ENCODE measurements around the gene ZNF444.
"Not testable (repeated sequence)": the region's sequence is repeated elsewhere in the genome, so short reads cannot be mapped to it uniquely, and the experiment has no call there.

ZNF444 gene

DNA sequence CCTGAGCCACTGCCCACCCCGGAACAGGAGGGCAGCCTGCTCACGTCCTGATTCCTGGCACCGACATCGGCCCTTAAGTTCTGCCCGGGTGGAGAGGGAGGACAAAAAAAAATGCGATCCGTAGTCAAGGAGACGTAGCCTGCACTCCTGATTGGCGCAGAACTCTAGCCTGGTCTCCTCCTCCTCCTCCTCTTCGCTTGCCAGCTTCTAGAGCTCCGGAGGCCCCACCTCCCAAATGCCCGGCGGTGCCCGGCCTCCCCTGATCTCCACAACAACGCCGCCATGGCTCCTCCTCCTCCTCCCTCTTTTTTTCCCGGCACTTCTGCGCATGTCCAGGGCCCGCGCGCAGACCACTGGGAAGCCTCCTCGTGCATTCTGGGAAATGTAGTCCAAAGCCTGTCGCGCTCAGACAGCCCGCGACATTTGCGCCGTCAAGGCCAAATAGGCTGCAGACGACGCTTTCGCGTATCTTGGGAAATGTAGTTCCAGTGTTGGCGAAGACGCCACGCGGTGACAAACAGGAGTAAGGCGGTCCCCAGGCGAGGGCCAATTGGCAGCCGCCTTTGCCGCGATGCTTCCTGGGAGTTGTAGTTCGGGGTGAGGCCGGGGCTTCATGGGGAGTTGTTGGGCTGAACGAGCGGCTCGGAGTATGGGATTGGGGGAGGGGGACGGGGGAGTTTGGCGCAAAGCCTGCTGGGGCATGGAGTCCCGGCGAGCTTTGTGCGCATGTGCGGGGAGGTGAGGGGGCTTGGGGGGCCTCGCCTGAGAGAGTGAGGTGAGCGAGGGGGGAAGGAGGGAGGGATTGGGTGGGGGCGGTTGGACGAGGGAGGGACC lies at the start of gene ZNF444:
Gene ZNF444, plus strand, starts transcription at position 705 of the 834 bp plus-strand sequence. CDS start 5,625 bp downstream, outside the sequence.
- DNase-seq: peak; percentile 97

DNA sequence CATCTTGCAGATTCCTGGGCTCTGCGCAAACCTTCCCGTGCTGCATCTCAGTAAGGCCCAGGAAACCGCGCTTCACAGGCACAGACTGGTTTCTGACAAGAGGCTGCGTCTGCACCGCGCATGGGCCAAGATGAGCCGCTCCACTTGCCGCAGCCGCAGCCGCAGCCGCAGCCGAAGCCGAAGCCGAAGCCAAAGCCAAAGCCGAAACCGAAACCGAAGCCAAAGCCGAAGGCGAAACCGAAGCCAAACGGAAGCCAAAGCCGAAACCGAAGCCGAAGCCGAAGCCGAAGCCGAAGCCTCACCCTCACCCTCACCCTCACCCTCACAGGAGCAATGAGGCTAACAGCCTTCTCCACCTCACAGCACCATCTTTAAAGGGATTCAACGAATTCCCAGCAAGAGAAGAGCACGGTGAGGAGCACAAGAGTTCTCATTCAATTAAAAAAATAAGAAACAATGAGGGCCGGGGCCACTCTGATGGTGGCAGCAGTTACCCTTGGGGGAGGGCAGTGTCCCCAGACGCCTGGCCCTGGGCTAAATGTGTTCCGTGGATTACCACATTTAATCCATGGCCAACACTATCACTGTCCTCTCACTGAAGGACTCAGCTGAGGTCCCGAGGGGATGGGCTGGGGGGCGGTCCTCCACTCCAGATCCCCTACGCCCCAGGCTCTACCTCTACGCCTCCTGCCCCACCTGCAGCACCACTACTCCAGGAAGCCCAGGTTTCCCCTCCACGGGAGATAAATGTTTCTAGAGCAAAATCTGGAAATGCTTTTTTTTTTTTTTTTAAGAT lies 49.1 kb upstream of the ZNF444 start:
- DNase-seq: no peak

DNA sequence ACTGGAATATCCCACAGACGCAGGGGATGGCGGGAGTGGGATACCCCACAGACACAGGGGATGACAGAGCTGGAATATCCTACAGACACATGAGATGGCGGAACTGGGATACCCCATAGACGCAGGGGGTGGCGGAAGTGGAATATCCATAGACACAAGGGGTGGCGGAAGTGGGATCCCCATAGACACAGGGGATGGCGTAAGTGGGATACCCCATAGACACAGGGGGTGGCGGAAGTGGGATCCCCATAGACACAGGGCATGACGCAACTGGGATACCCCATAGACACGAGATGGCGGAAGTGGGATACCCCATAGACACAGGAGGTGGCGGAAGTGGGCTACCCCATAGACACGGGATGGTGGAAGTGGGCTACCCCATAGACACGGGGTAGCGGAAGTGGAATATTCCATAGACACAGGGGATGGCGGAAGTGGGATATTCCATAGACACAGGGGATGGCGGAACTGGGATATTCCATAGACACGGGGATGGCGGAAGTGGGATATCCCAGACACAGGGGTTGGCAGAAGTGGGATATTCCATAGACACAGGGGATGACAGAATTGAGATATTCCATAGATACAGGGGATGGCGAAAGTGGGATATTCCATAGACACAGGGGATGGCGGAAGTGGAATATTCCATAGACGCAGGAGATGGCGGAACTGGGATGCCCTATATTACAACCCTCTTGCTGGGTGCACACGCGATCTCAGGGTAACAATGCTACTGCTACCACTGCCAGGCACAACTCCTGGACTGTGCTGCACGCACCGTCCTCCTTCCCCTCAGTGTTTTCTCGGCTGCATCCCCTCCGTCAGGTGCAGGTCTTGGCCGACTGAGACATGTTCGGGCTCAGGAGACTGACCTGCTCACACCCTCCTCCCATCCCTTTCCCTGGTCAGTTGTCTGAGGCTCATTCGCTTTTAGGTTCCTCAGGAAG lies 48.1 kb upstream of the ZNF444 start:
- no peak for DNase-seq

DNA sequence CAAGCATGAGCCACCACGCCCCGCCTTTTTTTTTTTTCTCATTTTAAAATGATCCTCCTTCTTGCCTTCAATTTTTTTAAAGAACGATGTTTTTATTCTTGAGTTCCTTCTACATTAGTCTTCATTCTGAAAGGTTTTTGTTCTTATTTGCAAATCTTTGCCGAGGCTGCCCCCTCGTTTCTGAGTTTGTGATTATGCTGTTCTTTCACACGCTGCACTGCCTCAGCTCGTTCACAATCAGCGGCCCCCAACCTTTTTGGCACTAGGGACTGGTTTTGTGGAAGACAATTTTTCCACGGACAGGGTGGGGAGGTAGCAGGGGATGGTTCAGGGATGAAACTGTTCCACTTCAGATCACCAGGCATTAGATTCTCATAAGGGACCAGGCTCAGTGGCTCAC lies 46.6 kb upstream of the ZNF444 start:
- no peak for DNase-seq

DNA sequence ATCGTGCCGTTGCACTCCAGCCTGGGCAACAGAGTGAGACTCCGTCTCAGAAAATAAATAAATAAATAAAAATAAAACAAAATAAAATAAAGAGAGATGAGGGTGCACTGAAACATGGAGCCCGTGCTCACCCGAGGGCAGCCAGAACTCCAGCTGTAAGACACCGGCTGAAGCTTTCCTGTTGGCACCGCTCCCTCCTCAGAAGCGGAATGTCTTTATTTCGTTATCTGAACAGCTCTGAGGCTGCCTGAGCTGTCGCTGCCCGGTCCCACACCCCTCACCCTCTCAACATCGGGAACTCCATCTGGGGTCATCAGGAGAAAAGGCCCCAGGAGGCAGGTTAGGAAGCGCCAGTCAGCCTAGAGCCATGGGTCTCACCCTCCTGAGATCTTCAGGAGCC lies 44.4 kb upstream of the ZNF444 start:
- no peak for DNase-seq

DNA sequence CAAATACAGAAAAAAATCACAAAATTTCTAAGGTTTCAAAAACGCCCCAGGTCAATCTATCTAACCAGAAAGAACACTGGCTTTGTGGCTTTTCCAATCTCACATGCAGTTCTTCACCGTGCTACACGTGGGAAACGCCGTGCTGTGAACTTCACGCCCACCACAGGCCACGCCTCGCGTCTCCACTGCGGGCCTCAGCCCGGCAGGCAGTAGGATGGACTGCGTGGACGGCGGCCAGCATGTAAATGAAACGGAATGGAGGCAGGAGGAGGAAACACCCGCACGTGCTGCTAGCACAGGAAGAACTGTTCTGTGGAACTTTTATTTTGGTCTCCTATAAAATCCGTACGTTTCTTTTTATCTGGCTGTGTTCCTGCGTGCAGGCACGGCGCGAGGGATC lies 43.8 kb upstream of the ZNF444 start:
- DNase-seq: no peak

DNA sequence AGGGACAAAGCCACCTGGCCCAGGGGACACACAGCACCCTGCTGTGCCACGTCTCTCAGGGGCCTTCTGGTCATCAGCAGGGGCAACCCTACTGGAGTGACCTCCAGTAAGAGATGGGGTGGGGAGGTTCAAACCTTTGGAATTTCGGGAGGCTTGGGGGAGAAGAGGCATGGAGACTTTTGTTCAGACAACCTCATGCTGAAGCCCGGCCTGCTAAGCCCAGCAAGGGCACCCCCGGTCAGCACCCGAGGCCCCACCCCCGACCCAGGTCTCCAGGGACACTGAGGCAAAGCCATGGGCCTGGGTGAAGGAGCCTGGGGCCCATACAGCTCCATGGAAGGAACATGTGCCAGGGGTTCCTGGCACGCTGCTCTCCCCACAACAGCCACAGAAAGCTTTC lies 43.3 kb upstream of the ZNF444 start:
- DNase-seq: no peak

DNA sequence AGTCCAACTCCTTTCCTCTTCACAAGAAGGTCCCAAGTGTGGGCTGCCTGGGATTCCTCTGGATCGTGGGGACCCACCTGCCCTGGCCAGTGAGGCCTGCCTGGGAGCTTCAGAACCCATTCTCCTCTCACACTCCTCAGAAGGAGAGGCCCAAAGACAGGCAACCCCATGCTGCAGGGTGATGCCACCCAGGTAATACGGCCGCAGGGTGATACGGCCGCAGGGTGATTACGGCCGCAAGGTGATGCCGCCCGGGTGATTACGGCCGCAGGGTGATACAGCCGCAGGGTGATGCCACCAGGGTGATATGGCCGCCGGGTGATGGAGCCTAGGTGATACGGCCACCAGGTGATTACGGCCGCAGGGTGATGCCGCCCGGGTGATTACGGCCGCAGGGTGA lies 42.9 kb upstream of the ZNF444 start:
- not testable (repeated sequence) for DNase-seq

DNA sequence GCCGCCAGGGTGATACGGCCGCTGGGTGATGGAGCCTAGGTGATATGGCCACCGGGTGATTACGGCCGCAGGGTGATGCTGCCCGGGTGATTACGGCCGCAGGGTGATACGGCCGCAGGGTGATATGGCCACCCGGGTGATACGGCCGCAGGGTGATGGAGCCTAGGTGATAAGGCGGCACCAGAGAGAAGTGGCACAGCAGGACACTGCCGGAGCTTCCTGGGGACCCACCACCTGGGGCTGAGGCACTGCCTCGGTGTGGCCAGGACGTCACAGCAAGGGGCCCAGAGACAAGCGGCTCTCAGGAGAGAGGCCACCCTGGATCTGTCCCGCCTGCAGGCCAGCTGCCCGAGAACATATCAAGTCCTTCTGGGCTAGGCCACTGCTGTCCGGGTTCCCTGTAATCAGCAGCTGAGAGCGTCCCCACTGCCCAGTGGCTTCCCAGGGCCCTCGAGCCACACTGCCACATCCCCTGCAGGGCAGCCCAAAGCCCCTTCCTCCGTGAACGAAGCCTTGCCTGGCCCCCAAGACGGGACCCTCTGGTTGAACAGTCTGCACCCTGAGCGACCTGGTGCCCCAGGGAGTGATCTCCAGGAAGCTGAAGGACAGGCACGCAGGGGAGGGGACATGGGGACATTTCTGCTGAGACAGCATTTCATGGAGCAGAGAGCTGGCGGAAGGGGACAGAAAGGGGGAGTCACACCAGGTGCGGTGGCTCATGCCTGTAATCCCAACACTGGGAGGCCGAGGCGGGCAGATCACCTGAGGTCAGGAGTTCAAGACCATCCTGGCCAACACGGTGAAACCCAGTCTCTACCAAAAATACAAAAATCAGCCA lies 42.1 kb upstream of the ZNF444 start:
- DNase-seq: no peak

DNA sequence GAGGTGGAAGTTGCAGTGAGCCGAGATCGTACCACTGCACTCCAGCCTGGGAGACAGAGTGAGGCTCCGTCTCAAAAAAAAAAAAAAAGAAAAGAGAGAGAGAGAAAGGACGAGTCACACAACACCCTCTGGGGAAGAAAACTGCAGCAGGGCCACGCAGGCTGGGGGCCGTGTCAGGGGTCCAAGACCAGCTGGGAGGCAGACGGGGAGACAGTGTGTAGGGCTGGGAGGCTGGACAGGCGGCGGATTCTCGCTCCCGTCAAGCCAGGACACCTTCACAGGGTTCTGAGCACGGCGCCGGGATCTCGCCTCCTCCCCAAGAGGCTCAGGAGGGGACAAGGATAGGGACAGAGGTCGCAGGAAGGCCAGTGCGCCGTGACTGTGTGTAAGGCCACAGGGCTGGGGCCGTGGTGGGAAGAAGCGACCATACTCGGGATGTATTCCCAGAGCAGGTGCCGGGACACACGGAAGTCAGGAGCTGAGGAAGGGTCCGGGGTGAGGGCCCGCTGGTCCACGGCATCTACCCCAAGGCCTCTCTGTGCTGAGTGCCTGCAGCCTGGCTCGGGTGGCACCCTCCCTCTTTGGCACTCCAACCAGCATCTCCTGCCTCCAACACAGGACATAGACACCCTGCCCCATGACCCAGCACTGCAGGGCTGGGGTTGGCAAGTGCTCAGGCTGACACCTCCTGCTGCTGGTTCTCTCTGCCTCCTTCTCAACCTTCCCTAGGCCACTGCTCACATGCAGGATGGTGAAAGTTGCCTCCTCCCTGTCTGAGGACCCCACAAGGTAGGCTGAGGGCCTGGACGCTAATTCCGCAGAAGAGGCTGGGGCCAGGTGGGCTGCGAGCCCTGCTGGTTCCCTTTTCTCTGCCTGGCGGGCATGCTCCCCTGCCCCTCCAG lies 41.2 kb upstream of the ZNF444 start:
- DNase-seq: no peak

DNA sequence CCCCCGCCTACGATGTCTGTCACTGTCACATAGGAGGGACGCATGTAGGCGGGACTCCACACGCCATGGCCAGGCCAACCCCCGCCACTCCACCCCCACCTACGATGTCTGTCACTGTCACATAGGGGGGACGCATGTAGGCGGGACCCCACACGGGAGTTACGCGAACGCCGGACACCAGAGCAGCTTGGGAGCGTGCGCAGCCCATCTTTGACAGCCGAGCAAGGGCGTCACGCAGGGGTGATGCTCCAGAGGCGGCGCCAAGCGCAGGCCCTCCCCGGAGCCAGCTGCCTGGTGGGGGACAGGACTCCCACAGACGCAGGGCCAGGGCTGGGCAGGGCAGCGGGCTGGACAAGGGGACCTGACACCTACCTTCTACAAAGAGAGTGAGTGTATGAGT lies 40.0 kb upstream of the ZNF444 start:
- DNase-seq: no peak

DNA sequence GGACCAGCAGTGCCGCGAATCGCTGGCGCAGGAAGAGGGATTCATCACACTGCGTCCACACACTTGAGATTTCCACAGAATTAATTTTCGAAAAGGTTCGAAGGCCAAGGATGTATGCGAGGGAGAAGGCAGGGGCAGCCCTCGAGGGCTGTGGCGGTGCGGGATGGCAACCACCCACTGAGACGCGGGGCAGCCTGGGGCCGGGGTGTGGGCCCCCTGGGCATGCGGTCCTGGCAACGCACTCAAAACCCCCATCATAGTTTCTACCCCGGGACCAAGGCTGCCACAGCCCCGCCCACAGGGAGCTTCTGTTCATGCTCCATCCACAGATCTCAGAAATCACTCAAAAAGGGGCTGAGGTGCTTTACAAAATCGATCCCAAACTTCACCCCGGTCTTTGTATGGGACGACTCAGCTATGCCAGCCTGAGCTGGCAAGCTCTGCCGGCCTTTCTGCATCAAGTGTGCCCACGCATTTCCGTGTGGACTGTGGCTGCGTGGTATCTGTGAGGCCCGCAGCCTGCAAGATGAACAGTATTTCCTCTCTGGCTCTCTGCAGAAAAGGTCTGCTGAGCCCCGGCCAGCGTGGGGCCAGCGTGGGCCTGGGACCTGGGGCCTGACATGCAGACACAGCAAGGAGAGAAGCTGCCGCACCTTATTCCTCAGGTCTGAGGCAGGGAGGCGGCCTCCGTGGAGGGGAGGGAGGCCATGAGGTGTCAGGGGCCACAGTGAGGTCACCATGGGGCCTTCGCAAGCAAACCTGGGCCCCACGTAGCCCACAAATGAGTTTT lies 39.1 kb upstream of the ZNF444 start:
- no peak for DNase-seq

DNA sequence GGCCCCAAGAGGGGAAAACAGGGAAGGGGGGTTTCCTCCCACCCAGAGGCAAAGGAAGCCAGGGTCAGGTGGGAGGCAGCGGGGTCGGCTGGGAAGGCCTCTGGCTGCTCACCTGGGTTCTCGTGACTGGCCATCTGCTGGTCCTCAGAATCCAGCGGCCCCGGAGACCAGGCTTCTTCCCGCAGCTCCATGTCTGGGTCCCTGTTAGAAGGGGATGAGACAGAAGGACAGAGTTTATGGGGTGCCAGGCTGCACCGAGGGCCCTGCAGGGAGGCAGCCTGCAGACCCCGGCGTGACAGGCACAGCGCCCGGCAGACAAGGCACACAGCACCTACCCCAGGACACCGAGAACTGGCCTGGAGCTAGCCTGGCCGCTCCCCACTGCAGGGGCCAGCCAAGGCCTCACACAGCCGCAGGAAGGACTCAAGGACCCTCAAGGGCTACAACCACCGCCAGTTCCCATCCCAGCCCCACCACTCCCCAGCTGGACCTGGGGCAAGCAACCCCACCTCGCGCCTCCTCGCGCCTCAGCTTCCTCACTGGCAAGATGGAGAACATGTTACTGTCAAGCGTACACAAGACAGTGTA lies 38.0 kb upstream of the ZNF444 start:
- DNase-seq: no peak

DNA sequence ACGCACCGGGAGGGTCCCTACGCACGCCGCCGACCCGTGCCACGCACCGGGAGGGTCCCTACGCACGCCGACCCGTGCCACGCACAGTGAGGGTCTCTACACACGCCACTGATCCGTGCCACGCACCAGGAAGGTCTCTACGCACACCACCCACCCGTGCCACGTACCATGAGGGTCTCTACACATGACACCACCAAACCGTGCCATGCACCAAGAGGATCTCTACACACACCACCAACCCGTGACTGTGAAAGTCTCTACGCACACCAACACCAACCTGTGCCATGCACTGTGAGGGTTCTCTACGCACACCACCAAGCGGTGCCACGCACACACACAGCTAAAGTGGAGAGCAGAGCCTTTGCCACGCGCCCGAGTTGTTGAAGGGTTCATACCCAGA lies 36.7 kb upstream of the ZNF444 start:
- no peak for DNase-seq

DNA sequence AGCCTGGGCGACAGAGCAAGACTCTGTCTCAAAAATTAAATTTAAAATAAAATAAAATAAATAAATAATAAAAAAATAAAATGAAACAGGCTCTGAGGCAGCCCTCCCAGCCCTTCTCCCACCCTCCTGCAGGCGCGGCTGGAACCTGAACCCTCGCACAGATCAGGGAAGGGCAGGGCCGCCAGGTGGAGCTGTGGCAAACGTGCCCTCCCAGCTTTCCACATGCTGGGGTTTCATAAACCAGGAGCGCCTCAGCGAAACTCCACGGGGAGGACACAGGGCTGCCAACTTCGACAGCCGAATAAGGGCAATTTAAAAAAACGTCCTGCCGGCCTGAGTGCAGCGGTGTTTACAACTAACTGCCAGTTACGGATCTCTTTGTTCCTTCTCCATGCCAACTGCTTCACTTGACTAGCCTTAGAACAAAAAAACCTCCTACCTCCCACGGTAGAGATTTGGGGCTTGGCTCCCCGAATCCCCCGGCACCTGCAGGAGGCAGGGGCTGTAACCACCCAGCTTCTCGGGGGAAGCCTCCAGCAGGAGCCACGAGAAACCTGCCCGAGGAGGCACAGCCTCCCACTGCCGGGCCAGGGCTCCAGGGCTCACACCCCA lies 35.9 kb upstream of the ZNF444 start:
- DNase-seq: peak; percentile 68

DNA sequence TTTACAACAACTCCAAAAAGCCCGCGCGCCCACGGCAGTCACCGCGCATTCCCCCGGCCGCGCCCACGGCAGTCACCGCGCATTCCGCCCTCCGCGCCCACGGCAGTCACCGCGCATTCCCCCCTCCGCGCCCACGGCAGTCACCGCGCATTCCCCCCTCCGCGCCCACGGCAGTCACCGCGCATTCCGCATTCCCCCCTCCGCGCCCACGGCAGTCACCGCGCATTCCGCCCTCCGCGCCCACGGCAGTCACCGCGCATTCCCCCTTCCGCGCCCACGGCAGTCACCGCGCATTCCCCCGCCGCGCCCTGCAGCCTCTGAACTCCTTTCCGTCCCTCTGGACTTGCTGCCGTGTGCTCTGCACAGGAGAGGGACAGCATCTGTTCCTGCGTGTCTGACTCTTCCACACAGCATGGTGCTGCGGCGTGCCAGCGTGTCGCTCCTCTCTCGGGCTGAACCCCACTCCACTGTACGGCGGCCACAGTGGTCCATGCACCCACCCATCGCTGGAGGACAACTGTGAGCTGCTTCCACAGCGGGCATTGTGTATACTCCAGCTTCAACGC lies 35.2 kb upstream of the ZNF444 start:
- DNase-seq: not testable (repeated sequence)

DNA sequence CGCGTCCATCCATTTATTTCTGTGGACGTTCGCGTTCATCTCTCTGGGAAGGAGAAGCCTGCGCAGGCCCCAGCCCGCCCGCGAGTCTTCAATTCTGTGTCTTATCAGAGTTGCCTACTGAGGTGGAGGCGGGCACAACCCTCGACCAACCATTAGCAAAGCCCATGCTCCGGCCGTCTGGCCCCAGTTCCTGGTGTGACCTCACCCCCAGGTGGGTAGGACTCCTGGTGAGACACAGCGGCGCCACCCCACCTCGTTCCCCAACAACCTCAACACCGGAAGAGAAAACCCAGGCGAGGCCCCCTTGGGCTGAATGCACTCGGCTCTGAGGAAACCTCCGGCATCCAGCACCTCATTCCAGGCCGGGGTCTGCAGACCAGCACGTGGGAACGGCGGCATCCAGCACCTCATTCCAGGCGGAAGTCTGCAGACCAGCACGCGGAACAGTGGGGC lies 34.7 kb upstream of the ZNF444 start:
- no peak for DNase-seq

DNA sequence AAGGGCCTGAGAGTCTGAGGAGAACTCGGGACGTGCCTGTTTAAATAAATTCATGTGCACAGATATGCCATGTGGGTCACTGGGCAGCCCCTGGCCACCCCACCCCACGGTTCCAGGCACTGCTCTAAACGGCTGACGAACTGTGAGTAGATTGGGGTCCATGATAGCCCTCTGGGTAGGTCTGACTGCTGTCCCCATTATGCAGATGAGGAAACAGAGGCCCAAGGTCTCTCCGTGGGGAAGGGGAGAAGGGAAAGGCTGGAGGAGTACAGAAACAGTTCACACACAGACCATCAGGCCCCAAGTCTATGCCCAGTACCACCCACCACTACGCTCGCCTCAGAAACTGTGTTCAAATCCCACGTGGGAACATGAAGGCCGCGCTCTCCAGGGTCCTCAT lies 34.1 kb upstream of the ZNF444 start:
- no peak for DNase-seq
